ENCODE measurements around the gene CHN1.

CHN1 gene

GRCh38 chr2:174780856-174781255, 224.3 kb downstream of the CHN1 start:
- no peaks in the 10 kb centered on the region for H3K79me1 ChIP-seq (ENCODE audit: low read length)
- WGBS (ENCODE audit: extremely low coverage, insufficient coverage, low lambda C conversion rate), result no CpG with 5 or more reads among the region's 7 CpGs
- peak overlapping the region; percentile 65 for H3K27ac ChIP-seq (ENCODE audit: low read depth, low read length)

DNA sequence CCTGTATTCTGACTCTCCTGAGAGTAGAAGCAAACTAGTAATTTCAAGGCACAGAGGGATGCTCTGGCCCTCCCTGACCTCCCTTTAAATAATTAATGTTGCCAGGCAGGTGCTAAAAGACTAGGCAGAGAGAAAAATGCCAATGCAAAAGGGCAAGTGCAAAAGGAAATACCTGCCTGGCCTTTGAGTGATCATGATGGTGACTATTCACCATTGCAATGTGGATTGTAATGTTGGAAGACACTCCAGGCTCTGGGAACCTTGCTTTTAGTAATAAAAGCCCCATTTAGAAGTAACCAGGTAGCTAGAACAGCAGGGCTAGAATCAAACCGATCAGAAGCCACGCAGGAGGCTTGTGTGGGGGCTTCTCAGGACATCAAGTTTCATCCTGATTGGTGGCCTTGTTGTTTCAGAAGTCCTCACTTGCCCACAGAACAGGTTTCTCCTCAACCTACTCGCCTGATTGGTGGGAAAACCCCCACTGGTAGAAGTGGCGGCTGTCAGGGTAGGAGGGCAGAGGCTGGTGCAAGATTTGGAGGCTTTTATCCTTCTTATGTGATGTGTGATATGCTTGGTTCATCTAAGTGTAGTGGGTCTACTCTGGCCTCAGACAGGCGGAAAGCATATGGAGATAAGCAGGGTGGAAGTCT, 224.9 kb downstream of the CHN1 start:
- Histone ChIP-seq H2BK15ac (replicated peaks; ENCODE audit: low read depth) (no peak overlapping the region), H3K56ac (ENCODE audit: low read length) (peak overlapping the region; percentile 52), H4K5ac (ENCODE audit: low read length) (no peak overlapping the region), H3K4ac (ENCODE audit: low read depth, low read length) (peak overlapping the region; percentile 63), H3K79me1 (ENCODE audit: low read length) (no peaks in the 10 kb centered on the region), H3K18ac (ENCODE audit: low read length) (no peak overlapping the region), H3K4me3 (ENCODE audit: low read length) (no peak overlapping the region), H3K79me2 (ENCODE audit: control insufficient read depth, insufficient read depth, low read length) (no peaks in the 10 kb centered on the region), H3K27ac (ENCODE audit: low read depth, low read length) (peak overlapping the region; percentile 65), H4K8ac (ENCODE audit: low read depth, low read length) (no peak overlapping the region), H3K9ac (ENCODE audit: low read length) (no peak overlapping the region), H3K36me3 (ENCODE audit: control insufficient read depth, insufficient read depth, low read length) (no peaks in the 10 kb centered on the region), H2BK5ac (ENCODE audit: low read length) (peak overlapping the region; percentile 19), H3K4me1 (ENCODE audit: control insufficient read depth, low read depth, low read length) (peaks cover 25% of the 10 kb centered on the region), H2BK120ac (ENCODE audit: low read depth, low read length) (no peak overlapping the region), H3K4me2 (ENCODE audit: low read length) (no peak overlapping the region), H2AK5ac (ENCODE audit: low read length) (peak overlapping the region; percentile 41), H3K27me3 (ENCODE audit: insufficient read depth, low read length, poor library complexity) (no peaks in the 10 kb centered on the region), H3K23ac (ENCODE audit: low read length) (no peak overlapping the region)
- DNase-seq, result peak; percentile 79
- no CpG with 5 or more reads among the region's 5 CpGs for WGBS (ENCODE audit: extremely low coverage, insufficient coverage, low lambda C conversion rate)

More at GRCh38 chr2:174780856-174781255, 224.3 kb downstream of the CHN1 start:
- Histone ChIP-seq H4K5ac (ENCODE audit: low read length) (no peak overlapping the region), H3K9ac (ENCODE audit: low read length) (no peak overlapping the region), H2BK120ac (ENCODE audit: low read depth, low read length) (no peak overlapping the region), H3K79me2 (ENCODE audit: control insufficient read depth, insufficient read depth, low read length) (no peaks in the 10 kb centered on the region), H3K56ac (ENCODE audit: low read length) (peak overlapping the region; percentile 52), H3K4me2 (ENCODE audit: low read length) (no peak overlapping the region), H2AK5ac (ENCODE audit: low read length) (peak overlapping the region; percentile 41), H3K23ac (ENCODE audit: low read length) (no peak overlapping the region), H2BK5ac (ENCODE audit: low read length) (no peak overlapping the region), H3K4ac (ENCODE audit: low read depth, low read length) (no peak overlapping the region), H3K36me3 (ENCODE audit: control insufficient read depth, insufficient read depth, low read length) (no peaks in the 10 kb centered on the region), H3K27me3 (ENCODE audit: insufficient read depth, low read length, poor library complexity) (no peaks in the 10 kb centered on the region), H3K4me1 (ENCODE audit: control insufficient read depth, low read depth, low read length) (peaks cover 22% of the 10 kb centered on the region), H3K18ac (ENCODE audit: low read length) (no peak overlapping the region), H3K4me3 (ENCODE audit: low read length) (no peak overlapping the region), H4K8ac (ENCODE audit: low read depth, low read length) (no peak overlapping the region), H2BK15ac (replicated peaks; ENCODE audit: low read depth) (no peak overlapping the region)
- no peak for DNase-seq

DNA sequence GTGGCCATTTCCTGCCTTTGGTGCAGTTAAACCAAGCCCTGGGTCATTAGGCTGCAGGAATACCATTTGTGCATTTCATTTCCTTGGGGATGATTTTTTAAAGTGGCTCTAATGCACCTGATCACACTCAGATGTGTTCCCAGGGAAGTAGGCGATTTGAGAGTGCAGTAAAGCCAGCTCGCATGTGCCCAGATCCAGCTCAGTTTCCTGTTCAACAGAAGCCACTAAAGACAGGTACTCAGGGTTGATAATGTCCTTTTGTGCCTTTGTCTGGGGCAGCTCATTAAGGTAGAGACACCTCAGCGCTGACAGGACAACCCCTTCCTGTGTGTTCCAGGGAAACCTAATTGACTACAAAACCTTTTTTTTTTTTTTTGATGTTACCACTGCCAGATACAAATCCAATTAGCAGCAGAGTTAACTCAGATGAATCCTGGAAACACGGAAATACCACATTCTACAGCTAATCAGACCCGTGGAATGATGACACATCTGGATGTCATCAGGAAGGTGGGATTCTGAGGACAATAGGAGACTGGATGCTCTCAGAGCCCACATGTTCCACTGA, 225.7 kb downstream of the CHN1 start:
- H3K4ac ChIP-seq (ENCODE audit: low read depth, low read length), result no peak overlapping the region
- no peak overlapping the region for H3K56ac ChIP-seq (ENCODE audit: low read length)
- H3K9ac ChIP-seq (ENCODE audit: low read length), result peak overlapping the region; percentile 8
- no peak overlapping the region for H4K8ac ChIP-seq (ENCODE audit: low read depth, low read length)
- DNase-seq, result peak; percentile 80
- H2BK120ac ChIP-seq (ENCODE audit: low read depth, low read length), result no peak overlapping the region
- no CpG with 5 or more reads among the region's 5 CpGs for WGBS (ENCODE audit: extremely low coverage, insufficient coverage, low lambda C conversion rate)
- H3K4me3 ChIP-seq (ENCODE audit: low read length), result no peak overlapping the region
- H3K4me1 ChIP-seq (ENCODE audit: control insufficient read depth, low read depth, low read length), result peaks cover 25% of the 10 kb centered on the region
- H3K36me3 ChIP-seq (ENCODE audit: control insufficient read depth, insufficient read depth, low read length), result no peaks in the 10 kb centered on the region
- peak overlapping the region; percentile 9 for H3K27ac ChIP-seq (ENCODE audit: low read depth, low read length)
- no peaks in the 10 kb centered on the region for H3K27me3 ChIP-seq (ENCODE audit: insufficient read depth, low read length, poor library complexity)
- H2AK5ac ChIP-seq (ENCODE audit: low read length), result no peak overlapping the region
- H4K5ac ChIP-seq (ENCODE audit: low read length), result no peak overlapping the region
- H3K18ac ChIP-seq (ENCODE audit: low read length), result no peak overlapping the region
- H3K79me1 ChIP-seq (ENCODE audit: low read length), result no peaks in the 10 kb centered on the region
- no peak overlapping the region for H2BK5ac ChIP-seq (ENCODE audit: low read length)
- no peaks in the 10 kb centered on the region for H3K79me2 ChIP-seq (ENCODE audit: control insufficient read depth, insufficient read depth, low read length)
- no peak overlapping the region for H3K4me2 ChIP-seq (ENCODE audit: low read length)
- H3K23ac ChIP-seq (ENCODE audit: low read length), result no peak overlapping the region
- no peak overlapping the region for H2BK15ac ChIP-seq (replicated peaks; ENCODE audit: low read depth)

GRCh38 chr2:174778085-174778981, 226.8 kb downstream of the CHN1 start:
- Histone ChIP-seq H3K27ac (ENCODE audit: low read depth, low read length) (peak overlapping the region; percentile 42), H4K5ac (ENCODE audit: low read length) (peak overlapping the region; percentile 48)
- DNase-seq, result no peak

GRCh38 chr2:174777347-174778084, 227.7 kb downstream of the CHN1 start:
- H2AK5ac ChIP-seq (ENCODE audit: low read length), result no peak overlapping the region
- H3K79me1 ChIP-seq (ENCODE audit: low read length), result no peaks in the 10 kb centered on the region
- H3K23ac ChIP-seq (ENCODE audit: low read length), result no peak overlapping the region
- WGBS (ENCODE audit: extremely low coverage, insufficient coverage, low lambda C conversion rate), result no CpG with 5 or more reads among the region's 5 CpGs
- H3K36me3 ChIP-seq (ENCODE audit: control insufficient read depth, insufficient read depth, low read length), result no peaks in the 10 kb centered on the region
- no peak overlapping the region for H3K18ac ChIP-seq (ENCODE audit: low read length)
- H3K79me2 ChIP-seq (ENCODE audit: control insufficient read depth, insufficient read depth, low read length), result no peaks in the 10 kb centered on the region
- peak overlapping the region; percentile 1 for H2BK120ac ChIP-seq (ENCODE audit: low read depth, low read length)
- no peak overlapping the region for H2BK15ac ChIP-seq (replicated peaks; ENCODE audit: low read depth)
- H3K9ac ChIP-seq (ENCODE audit: low read length), result no peak overlapping the region
- H3K56ac ChIP-seq (ENCODE audit: low read length), result peak overlapping the region; percentile 35
- H3K4me3 ChIP-seq (ENCODE audit: low read length), result no peak overlapping the region
- no peak overlapping the region for H4K8ac ChIP-seq (ENCODE audit: low read depth, low read length)
- peaks cover 25% of the 10 kb centered on the region for H3K4me1 ChIP-seq (ENCODE audit: control insufficient read depth, low read depth, low read length)
- no peak overlapping the region for H3K4me2 ChIP-seq (ENCODE audit: low read length)
- no peak overlapping the region for H4K5ac ChIP-seq (ENCODE audit: low read length)
- no peaks in the 10 kb centered on the region for H3K27me3 ChIP-seq (ENCODE audit: insufficient read depth, low read length, poor library complexity)
- no peak overlapping the region for H3K4ac ChIP-seq (ENCODE audit: low read depth, low read length)
- no peak overlapping the region for H3K27ac ChIP-seq (ENCODE audit: low read depth, low read length)
- peak overlapping the region; percentile 9 for H2BK5ac ChIP-seq (ENCODE audit: low read length)
- DNase-seq, result no peak

More at GRCh38 chr2:174778085-174778981, 226.8 kb downstream of the CHN1 start:
- no peak overlapping the region for H3K4me3 ChIP-seq (ENCODE audit: low read length)
- peaks cover 25% of the 10 kb centered on the region for H3K4me1 ChIP-seq (ENCODE audit: control insufficient read depth, low read depth, low read length)
- H3K23ac ChIP-seq (ENCODE audit: low read length), result no peak overlapping the region
- H3K79me1 ChIP-seq (ENCODE audit: low read length), result no peaks in the 10 kb centered on the region
- H3K56ac ChIP-seq (ENCODE audit: low read length), result peak overlapping the region; percentile 18
- no peak overlapping the region for H3K4me2 ChIP-seq (ENCODE audit: low read length)
- H4K8ac ChIP-seq (ENCODE audit: low read depth, low read length), result no peak overlapping the region
- no peak overlapping the region for H2BK120ac ChIP-seq (ENCODE audit: low read depth, low read length)
- H2BK5ac ChIP-seq (ENCODE audit: low read length), result no peak overlapping the region
- no peak overlapping the region for H2BK15ac ChIP-seq (replicated peaks; ENCODE audit: low read depth)
- peak overlapping the region; percentile 98 for H2AK5ac ChIP-seq (ENCODE audit: low read length)
- WGBS (ENCODE audit: extremely low coverage, insufficient coverage, low lambda C conversion rate), result no CpG with 5 or more reads among the region's 13 CpGs
- no peak overlapping the region for H3K9ac ChIP-seq (ENCODE audit: low read length)
- H3K27me3 ChIP-seq (ENCODE audit: insufficient read depth, low read length, poor library complexity), result no peaks in the 10 kb centered on the region
- peak overlapping the region; percentile 9 for H3K4ac ChIP-seq (ENCODE audit: low read depth, low read length)
- no peaks in the 10 kb centered on the region for H3K36me3 ChIP-seq (ENCODE audit: control insufficient read depth, insufficient read depth, low read length)
- no peak overlapping the region for H3K18ac ChIP-seq (ENCODE audit: low read length)
- no peaks in the 10 kb centered on the region for H3K79me2 ChIP-seq (ENCODE audit: control insufficient read depth, insufficient read depth, low read length)
